NB4 (cell line): ENCODE results near the gene CCS.

Source experiments
- DNase-seq: peaks from one replicate; pipeline ENCODE4 v3.0.0; 2010; ENCODE audit warnings: low read depth
- H3K4me3 ChIP-seq: one replicate; pipeline ENCODE4 v1.5.1; 2011; ENCODE audit warnings: mild to moderate bottlenecking, low read depth, low read length, moderate library complexity
- CTCF ChIP-seq: IDR thresholded peaks from one replicate; pipeline ENCODE4 v1.5.1; 2012; ENCODE audit warnings: low read depth, low read length
- MAX ChIP-seq: IDR thresholded peaks from 2 replicates; pipeline ENCODE4 v1.6.1; 2011; ENCODE audit warnings: low read depth, low read length
- MYC ChIP-seq: IDR thresholded peaks from 2 replicates; pipeline ENCODE4 v1.6.1; 2011; ENCODE audit warnings: low read depth, low read length
- POLR2A ChIP-seq: IDR thresholded peaks from 2 replicates; pipeline ENCODE4 v1.6.1; 2011; ENCODE audit warnings: mild to moderate bottlenecking; ENCODE audit not compliant: insufficient read length; ENCODE audit errors: extremely low read depth

CCS gene

GRCh38 chr11:66550887-66551286 is 42.1 kb upstream of the CCS start:
- no peak for DNase-seq
- TF ChIP-seq POLR2A (no peak), MAX (no peak)

GRCh38 chr11:66554602-66555001 is 38.4 kb upstream of the CCS start:
- no peak for TF ChIP-seq CTCF
- TF ChIP-seq POLR2A: no peak
- TF ChIP-seq MAX: no peak
- no peak for TF ChIP-seq MYC
- no peak overlapping the region for H3K4me3 ChIP-seq
- DNase-seq: no peak

More at GRCh38 chr11:66550887-66551286, 42.1 kb upstream of the CCS start:
- no peak overlapping the region for H3K4me3 ChIP-seq

- no peak for TF ChIP-seq MAX
- no peak for TF ChIP-seq POLR2A
- TF ChIP-seq CTCF: no peak
- TF ChIP-seq MYC: no peak
- no peak for DNase-seq
- H3K4me3 ChIP-seq: no peak overlapping the region
Measured at GRCh38 chr11:66555416-66555815, 37.6 kb upstream of the CCS start.

- no peak for DNase-seq
- no peak overlapping the region for H3K4me3 ChIP-seq
- TF ChIP-seq MAX: no peak
- no peak for TF ChIP-seq MYC
- no peak for TF ChIP-seq CTCF
- TF ChIP-seq POLR2A: no peak
Measured at GRCh38 chr11:66556086-66556485, 36.9 kb upstream of the CCS start.

- H3K4me3 ChIP-seq: no peak overlapping the region
- TF ChIP-seq MYC (no peak), MAX (no peak), CTCF (no peak), POLR2A (no peak)
- DNase-seq: no peak
Measured at GRCh38 chr11:66557733-66558326, 35.2 kb upstream of the CCS start.

GRCh38 chr11:66559142-66559865 is 33.7 kb upstream of the CCS start:
- TF ChIP-seq MYC (no peak), CTCF (no peak), POLR2A (no peak), MAX (no peak)
- DNase-seq: no peak
- H3K4me3 ChIP-seq: no peak overlapping the region
